ENCODE measurements around the gene SELENOK. TPM values are rescaled to one million over a fixed set of nuclear protein-coding genes. Genes with fewer than 3 reads are reported as not detected.
A peak's percentile ranks its signal among the peaks of the same experiment; 100 is the strongest.

The SELENOK gene
- total RNA-seq, 1 experiment from 2014 or later = 42.8 TPM

GRCh38 chr3:53842436-53843194 lies 49.0 kb downstream of the SELENOK start:
- no peak overlapping the region for H3K27ac ChIP-seq
- H3K4me3 ChIP-seq = no peak overlapping the region
- no peaks in the 10 kb centered on the region for H3K4me1 ChIP-seq
- H3K27me3 ChIP-seq = no peaks in the 10 kb centered on the region
- peak in 1 of 2 experiments; percentile 27 for DNase-seq
- no peaks in the 10 kb centered on the region for H3K9me3 ChIP-seq (replicated peaks)
- H3K36me3 ChIP-seq = no peaks in the 10 kb centered on the region

DNA sequence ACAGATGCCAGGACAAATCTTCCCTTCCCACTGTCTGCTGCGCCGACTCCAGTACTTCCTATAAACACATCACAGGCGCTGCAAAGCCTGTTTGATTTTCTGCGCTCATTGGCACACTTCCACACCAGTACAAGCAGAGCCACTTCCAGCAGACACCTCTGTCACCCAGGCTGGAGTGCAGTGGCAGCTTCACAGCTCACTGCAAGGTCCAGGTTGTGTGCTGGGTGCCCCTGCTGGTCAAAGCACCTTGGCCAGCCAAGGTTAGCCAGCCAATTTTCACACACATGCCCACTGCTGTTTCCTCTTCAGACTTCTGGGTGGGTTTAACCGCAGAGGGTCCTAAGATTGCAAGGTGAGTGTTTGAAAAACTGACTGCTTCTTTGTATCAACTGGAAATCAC lies 50.4 kb downstream of the SELENOK start:
- no peak for DNase-seq
- Histone ChIP-seq H3K27ac (no peak overlapping the region), H3K9me3 (replicated peaks) (no peaks in the 10 kb centered on the region), H3K4me3 (no peak overlapping the region), H3K36me3 (no peaks in the 10 kb centered on the region), H3K27me3 (no peaks in the 10 kb centered on the region), H3K4me1 (no peaks in the 10 kb centered on the region)

DNA sequence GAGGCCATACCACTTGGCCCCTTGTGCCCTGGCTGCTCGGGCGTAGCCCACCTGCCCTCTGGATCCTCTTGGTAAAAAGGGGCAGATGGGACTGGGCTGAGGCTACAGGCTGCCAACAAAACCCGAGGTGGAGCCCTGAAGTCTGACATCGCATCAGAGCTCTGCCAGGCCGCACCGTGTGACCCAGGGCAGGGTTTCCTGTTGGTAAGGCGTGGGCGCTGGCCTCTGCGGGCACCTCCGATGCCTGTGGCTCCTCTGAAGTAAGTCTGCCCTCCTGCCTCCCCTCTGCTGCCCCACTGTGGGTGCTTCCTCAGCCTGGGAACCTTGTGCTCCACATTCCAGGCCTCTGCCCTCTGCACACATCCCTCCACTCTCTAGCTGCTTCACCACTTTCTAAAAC lies 54.3 kb downstream of the SELENOK start:
- DNase-seq = no peak
- Histone ChIP-seq H3K27ac (no peak overlapping the region), H3K27me3 (no peaks in the 10 kb centered on the region), H3K4me3 (no peak overlapping the region), H3K36me3 (no peaks in the 10 kb centered on the region), H3K4me1 (no peaks in the 10 kb centered on the region), H3K9me3 (replicated peaks) (no peaks in the 10 kb centered on the region)

- no peaks in the 10 kb centered on the region for H3K4me1 ChIP-seq
- no peaks in the 10 kb centered on the region for H3K9me3 ChIP-seq (replicated peaks)
- H3K27ac ChIP-seq = no peak overlapping the region
- no peaks in the 10 kb centered on the region for H3K36me3 ChIP-seq
- no peaks in the 10 kb centered on the region for H3K27me3 ChIP-seq
- no peak for DNase-seq
- no peak overlapping the region for H3K4me3 ChIP-seq
These were observed 55.4 kb downstream of the SELENOK start for GRCh38 chr3:53836084-53836872.

GRCh38 chr3:53835257-53835656 lies 56.4 kb downstream of the SELENOK start:
- no peak overlapping the region for H3K4me3 ChIP-seq
- no peaks in the 10 kb centered on the region for H3K27me3 ChIP-seq
- H3K9me3 ChIP-seq (replicated peaks) = no peaks in the 10 kb centered on the region
- H3K36me3 ChIP-seq = no peaks in the 10 kb centered on the region
- peak in 1 of 2 experiments; percentile 12 for DNase-seq
- no peaks in the 10 kb centered on the region for H3K4me1 ChIP-seq
- H3K27ac ChIP-seq = no peak overlapping the region

- Histone ChIP-seq H3K9me3 (replicated peaks) (no peaks in the 10 kb centered on the region), H3K36me3 (no peaks in the 10 kb centered on the region), H3K4me1 (no peaks in the 10 kb centered on the region), H3K27me3 (no peaks in the 10 kb centered on the region), H3K27ac (no peak overlapping the region), H3K4me3 (no peak overlapping the region)
- no peak for DNase-seq
These were observed 57.1 kb downstream of the SELENOK start for GRCh38 chr3:53834429-53835095.

Other genes with a start within 250 kb of the SELENOK start
- 0.41 and 0.42 TPM in 2 replicates for gene CHDH, start 45.4 kb downstream of the SELENOK start, total RNA-seq (2014; rRNA removed; shearing (Covaris generic))
- not detected in 2 replicates for gene IL17RB, start 45.3 kb downstream of the SELENOK start, total RNA-seq (2014; rRNA removed; shearing (Covaris generic))
- gene ACTR8, start 9.7 kb downstream of the SELENOK start, total RNA-seq (2014; rRNA removed; shearing (Covaris generic)) = 20.3 and 21.6 TPM in 2 replicates
- 0.15 and 0.22 TPM in 2 replicates for gene CACNA2D3, start 230.7 kb upstream of the SELENOK start, total RNA-seq (2014; rRNA removed; shearing (Covaris generic))